A673 (cell line): ENCODE results near the gene PACRG. TPM values are rescaled to one million over a fixed set of nuclear protein-coding genes. Genes with fewer than 3 reads are reported as not detected.

ENCODE experiments used
- BruUV-seq: library from RNA; stranded (reverse); fragments of 400-500 nt; replicated peaks from 2 replicates; lab custom pipeline; 2021; lab: Mats Ljungman, UMichigan
- CTCF ChIA-PET: fragments of 300-600 bp; sonication (Branson Sonifier 250); formaldehyde crosslinking; loops from one replicate; lab custom pipeline; 2022; ENCODE audit warnings: antibody characterized with exemption; lab: Charles Lee
- POLR2A ChIA-PET: fragments of 300-600 bp; sonication (Branson Sonifier 250); formaldehyde crosslinking; loops from one replicate; lab custom pipeline; 2022; ENCODE audit warnings: antibody characterized with exemption; ENCODE audit not compliant: low non-redundant PET; lab: Charles Lee
- DNase-seq: peaks from one replicate; pipeline ENCODE4 v3.0.0-alpha.2; 2015; ENCODE audit warnings: low spot score
- H3K27ac ChIP-seq: fragments of 200-600 bp; sonication (generic); 2 replicates; pipeline ENCODE4 v1.5.1; 2016; ENCODE audit warnings: mixed run types, low read depth, mild to moderate bottlenecking, mixed read lengths, antibody characterized with exemption, low read length; ENCODE audit not compliant: poor library complexity, severe bottlenecking
- H3K27me3 ChIP-seq: fragments of 200-600 bp; sonication (generic); replicated peaks from 2 replicates; pipeline ENCODE4 v1.6.1; 2017; ENCODE audit warnings: mixed run types, low read depth, mild to moderate bottlenecking, mixed read lengths, antibody characterized with exemption, low read length; ENCODE audit not compliant: insufficient read depth, poor library complexity
- H3K36me3 ChIP-seq: fragments of 200-600 bp; sonication (generic); 2 replicates; pipeline ENCODE4 v1.6.1; 2016; ENCODE audit warnings: mixed run types, mild to moderate bottlenecking, mixed read lengths, antibody characterized with exemption, low read length; ENCODE audit not compliant: insufficient read depth, poor library complexity, severe bottlenecking
- H3K4me1 ChIP-seq: fragments of 200-600 bp; sonication (generic); 2 replicates; pipeline ENCODE4 v1.6.1; 2017; ENCODE audit warnings: mixed run types, mild to moderate bottlenecking, mixed read lengths, antibody characterized with exemption, low read length; ENCODE audit not compliant: insufficient read depth, poor library complexity, severe bottlenecking
- H3K4me3 ChIP-seq: fragments of 200-600 bp; sonication (generic); 2 replicates; pipeline ENCODE4 v1.5.1; 2016; ENCODE audit warnings: low read depth, mixed run types, mild to moderate bottlenecking, mixed read lengths, low read length; ENCODE audit not compliant: poor library complexity, severe bottlenecking
- H3K9me3 ChIP-seq: fragments of 200-600 bp; sonication (generic); 2 replicates; pipeline ENCODE4 v1.6.1; 2016; ENCODE audit warnings: mixed run types, low read depth, mild to moderate bottlenecking, mixed read lengths, antibody characterized with exemption, low read length; ENCODE audit not compliant: poor library complexity, severe bottlenecking
- CTCF ChIP-seq: fragments of 300-800, 200-600 bp; sonication (generic); conservative IDR thresholded peaks from 2 replicates; pipeline ENCODE4 v1.5.1; 2017; ENCODE audit warnings: low read depth, mild to moderate bottlenecking, antibody characterized with exemption, low read length, moderate library complexity, mixed read lengths
- EZH2 ChIP-seq: fragments of 200-600 bp; sonication (generic); IDR thresholded peaks from 2 replicates; pipeline ENCODE4 v1.6.1; 2017; ENCODE audit warnings: borderline replicate concordance, low read depth, mild to moderate bottlenecking, mixed read lengths, antibody characterized with exemption, low read length; ENCODE audit not compliant: poor library complexity, severe bottlenecking
- intact Hi-C: fragments of 100-400 bp; cut with micrococcal nuclease; formaldehyde crosslinking; loops from one replicate; pipeline ENCODE4 v1.10.0; 2022; ENCODE audit not compliant: unreplicated experiment
- total RNA-seq: library from RNA; stranded (reverse); gene quantifications from 2 replicates; pipeline ENCODE4 v1.2.3, GENCODE V29; 2021

Gene PACRG
- total RNA-seq, 1 experiment from 2014 or later = not detected

- no peaks in the 10 kb centered on the region for H3K27me3 ChIP-seq
- H3K36me3 ChIP-seq = no peaks in the 10 kb centered on the region
- H3K9me3 ChIP-seq = no peaks in the 10 kb centered on the region
- CTCF ChIA-PET = no interaction called here
- no peak for TF ChIP-seq EZH2
- no peak for TF ChIP-seq CTCF
- no TSS peak for BruUV-seq
- no peak for DNase-seq
- no peaks in the 10 kb centered on the region for H3K4me1 ChIP-seq
- no peak overlapping the region for H3K4me3 ChIP-seq
- H3K27ac ChIP-seq = no peak overlapping the region
- intact Hi-C loops = no loop called here
- POLR2A ChIA-PET = no interaction called here
These were observed 15.1 kb upstream of the PACRG start for GRCh38 chr6:162712694-162713093.

- Histone ChIP-seq H3K27ac (no peak overlapping the region), H3K36me3 (no peaks in the 10 kb centered on the region), H3K9me3 (no peaks in the 10 kb centered on the region), H3K27me3 (no peaks in the 10 kb centered on the region), H3K4me1 (no peaks in the 10 kb centered on the region), H3K4me3 (no peak overlapping the region)
- no peak for DNase-seq
- POLR2A ChIA-PET = no interaction called here
- intact Hi-C loops = no loop called here
- TF ChIP-seq EZH2 (no peak), CTCF (no peak)
- CTCF ChIA-PET = no interaction called here
- BruUV-seq = no TSS peak
These were observed 13.6 kb upstream of the PACRG start for GRCh38 chr6:162713974-162714780.

GRCh38 chr6:162715601-162716000 lies 12.2 kb upstream of the PACRG start:
- CTCF ChIA-PET = no interaction called here
- TF ChIP-seq EZH2 (no peak), CTCF (no peak)
- H3K27ac ChIP-seq = no peak overlapping the region
- intact Hi-C loops = no loop called here
- no peaks in the 10 kb centered on the region for H3K27me3 ChIP-seq
- no peak overlapping the region for H3K4me3 ChIP-seq
- BruUV-seq = no TSS peak
- no peaks in the 10 kb centered on the region for H3K36me3 ChIP-seq
- POLR2A ChIA-PET = no interaction called here
- H3K4me1 ChIP-seq = no peaks in the 10 kb centered on the region
- no peak for DNase-seq
- no peaks in the 10 kb centered on the region for H3K9me3 ChIP-seq
